NCI-H2196 treated with DMSO at 0.1 percent for 48 hours (cell line): ENCODE measurements around the gene GTF3C1.

ENCODE experiments used
- DNase-seq: peaks from one replicate; lab custom pipeline; 2025; ENCODE audit not compliant: unreplicated experiment; lab: John Stamatoyannopoulos, UW

Gene GTF3C1

DNA sequence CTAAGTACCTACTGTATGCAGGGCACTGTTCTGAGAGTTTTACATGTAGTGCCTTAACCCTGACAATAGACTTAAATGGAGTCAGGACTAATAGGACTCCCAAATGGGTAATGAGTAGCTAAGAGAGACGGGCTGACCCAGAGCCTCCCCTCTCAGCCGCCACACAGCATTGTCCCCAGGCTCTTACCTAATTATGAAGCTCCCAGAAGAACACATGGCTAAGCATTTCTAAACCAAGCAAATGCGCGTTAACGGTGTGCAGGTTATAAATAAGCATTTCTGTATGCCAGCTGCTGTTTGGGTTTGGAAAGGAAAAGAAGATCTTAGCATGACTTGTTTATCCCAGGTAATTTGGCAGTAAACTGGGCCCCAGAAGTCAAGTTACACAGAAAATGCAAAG lies 14.5 kb upstream of the GTF3C1 start:
- DNase-seq: no peak

DNA sequence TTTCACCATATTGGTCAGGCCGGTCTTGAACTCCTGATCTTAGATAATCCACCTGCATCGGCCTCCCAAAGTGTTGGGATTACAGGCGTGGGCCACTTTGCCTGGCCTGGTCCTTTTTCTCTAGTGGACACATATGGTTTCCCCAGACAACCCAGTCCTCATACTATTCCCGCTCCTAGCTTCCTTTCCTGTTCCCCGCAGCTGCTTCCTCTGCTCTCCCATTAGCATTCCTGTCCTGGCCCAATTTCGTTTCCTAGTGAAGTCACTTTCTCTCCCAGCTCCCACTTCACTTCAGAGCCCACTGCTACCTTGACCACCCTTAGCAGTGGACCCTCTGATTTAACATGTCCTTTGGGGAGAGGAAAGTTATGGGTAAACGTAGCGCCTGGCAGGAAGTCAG lies 11.5 kb upstream of the GTF3C1 start:
- no peak for DNase-seq

DNA sequence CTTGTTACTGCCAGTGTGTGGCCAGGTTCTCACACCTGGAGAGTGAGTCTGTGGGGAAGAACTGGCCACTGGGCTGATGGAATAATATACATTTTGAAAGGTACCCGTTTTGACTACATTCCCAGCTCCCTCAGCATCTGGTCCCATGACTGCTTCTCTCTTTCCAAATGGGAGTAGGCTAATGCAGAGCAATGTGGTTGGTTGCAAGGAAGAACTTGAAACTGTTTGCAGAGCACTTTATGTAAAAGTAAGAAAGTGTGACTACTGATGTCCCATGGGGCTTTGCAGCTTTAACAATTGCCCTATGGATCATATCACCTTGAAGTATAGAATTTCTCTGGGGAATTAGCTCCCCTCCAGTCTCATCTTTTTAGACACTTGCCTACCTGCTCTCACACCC lies 9.2 kb upstream of the GTF3C1 start:
- DNase-seq: no peak

DNA sequence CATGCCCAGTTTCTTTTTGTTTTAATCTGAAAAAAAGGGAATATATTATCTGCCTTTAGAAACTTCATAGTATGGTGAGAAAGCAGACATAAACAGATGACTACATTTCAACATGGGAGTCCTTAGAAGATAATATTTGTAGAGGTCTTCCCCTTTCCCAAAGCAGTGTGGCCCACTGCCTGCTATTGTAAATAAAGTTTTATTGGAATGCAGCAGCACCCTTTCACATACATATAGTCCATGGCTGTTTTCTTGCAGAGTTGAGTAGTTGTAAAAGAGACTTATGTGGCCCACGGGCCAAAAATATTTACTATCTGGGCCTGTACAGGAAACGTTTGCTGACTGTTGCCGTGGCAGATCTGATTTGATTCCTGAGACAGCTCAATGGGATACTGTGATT lies 8.7 kb upstream of the GTF3C1 start:
- no peak for DNase-seq

GRCh38 chr16:27556471-27556870 lies 6.8 kb upstream of the GTF3C1 start:
- no peak for DNase-seq

DNA sequence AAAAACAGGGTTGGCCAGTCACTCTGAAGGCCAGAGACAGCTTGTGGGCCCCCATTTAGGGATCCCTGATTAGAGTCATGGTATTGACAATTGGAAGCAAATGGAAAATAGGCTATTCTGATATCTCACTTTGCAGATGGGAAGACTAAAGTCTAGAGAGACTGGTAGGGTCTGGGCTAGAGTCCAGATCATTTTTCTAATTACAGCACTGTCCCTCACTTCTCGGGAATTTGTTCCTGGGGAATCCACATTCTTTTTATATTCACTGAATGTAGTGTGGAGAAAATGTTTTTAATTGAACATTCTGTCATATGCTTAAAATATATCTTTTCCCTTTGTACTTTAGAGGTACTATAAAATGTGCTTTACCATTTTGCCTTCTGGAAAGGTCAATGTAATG lies 1.3 kb upstream of the GTF3C1 start:
- no peak for DNase-seq

GRCh38 chr16:27550582-27550920 lies 838 bp upstream of the GTF3C1 start:
- no peak for DNase-seq

DNA sequence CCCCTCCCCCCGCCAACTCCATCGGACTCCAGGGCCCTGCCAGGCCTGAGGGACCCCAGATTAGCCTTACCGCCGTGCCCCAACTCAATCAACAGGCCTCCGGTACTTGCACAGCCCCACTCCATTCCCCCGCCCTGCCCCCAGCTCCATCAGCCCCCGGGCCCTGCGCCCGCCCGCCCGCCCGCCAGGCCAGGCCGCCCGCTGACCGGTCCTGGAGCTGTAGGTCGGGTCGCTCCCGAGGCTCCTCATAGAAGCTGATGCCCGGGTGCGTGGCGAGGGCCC lies 308 bp downstream of the GTF3C1 start:
- DNase-seq: no peak

DNA sequence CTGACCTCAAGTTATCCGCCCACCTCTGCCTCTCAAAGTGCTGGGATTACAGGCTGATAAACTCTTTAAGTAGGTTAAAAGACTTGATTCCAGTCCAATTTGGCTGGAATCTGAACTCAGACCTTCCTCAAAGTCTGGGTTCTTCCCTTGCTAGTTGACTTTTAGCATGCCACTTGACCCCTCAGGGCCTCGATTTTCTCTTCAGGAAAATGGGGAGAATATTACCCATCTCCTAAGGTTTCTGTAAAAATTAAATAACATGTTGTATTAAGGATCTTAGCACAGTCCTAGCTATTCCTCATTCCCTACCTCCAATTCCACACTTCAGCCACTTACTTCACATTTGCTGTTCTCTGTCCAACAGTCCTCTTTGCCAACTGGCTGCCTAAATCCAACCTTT lies 1.9 kb downstream of the GTF3C1 start:
- DNase-seq: no peak

DNA sequence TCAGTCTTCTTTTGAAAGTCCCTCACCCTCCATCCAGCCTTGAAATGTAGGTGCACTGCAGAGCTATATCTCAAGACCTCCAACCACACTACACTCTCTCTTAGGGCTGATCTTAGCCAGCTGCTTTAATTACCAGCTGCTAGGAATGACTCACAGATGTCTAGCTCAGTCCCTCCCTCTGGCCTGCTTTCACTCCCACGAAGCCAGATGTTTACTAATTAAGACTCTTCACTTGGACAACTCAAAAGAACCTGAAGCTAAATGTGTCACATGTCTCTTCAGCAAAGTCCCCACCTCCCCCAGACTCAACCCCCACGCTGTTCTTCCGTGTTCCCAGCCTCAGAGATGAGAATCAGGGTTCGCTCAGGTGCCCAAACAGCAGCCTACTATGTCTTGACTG lies 2.6 kb downstream of the GTF3C1 start:
- no peak for DNase-seq

DNA sequence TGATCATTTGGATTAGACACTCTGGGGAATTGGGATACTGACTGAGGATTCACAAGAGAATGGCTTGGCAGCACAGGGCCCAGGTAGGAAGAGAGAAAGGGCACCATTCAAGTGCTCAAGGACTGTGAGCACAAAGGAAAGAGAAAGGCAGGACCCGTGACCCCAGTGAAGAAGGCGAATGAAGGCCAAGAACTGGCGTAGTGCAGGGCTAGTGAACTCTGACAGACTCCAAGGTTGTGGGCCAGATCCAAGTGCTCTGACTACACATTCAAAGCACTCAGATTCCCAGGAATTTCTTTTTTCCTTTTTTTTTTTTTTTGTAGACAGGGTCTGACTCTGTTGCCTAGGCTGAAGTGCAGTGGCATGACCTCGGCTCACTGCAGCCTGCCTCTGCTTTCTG lies 5.0 kb downstream of the GTF3C1 start:
- no peak for DNase-seq

- no peak for DNase-seq
Measured at GRCh38 chr16:27543801-27544200, 5.9 kb downstream of the GTF3C1 start.

DNA sequence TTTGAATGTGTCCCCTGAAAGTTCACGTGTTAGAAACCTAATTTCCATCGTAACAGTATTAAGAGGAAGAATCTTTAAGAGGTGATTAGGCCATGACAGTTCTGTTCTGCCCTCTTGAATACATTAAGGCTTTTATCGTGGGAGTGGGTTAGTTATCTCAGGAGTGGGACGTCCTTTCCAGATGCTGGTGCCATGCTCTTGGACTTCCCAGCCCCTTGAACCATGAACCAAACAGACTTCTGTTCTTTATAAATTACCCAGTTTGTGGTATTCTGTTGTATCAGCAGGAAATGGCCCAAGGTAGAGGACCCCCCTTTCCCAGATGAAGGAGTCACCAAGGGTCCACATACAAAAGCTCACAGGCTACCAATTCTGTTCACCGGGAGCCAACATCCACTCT lies 10.1 kb downstream of the GTF3C1 start:
- no peak for DNase-seq

DNA sequence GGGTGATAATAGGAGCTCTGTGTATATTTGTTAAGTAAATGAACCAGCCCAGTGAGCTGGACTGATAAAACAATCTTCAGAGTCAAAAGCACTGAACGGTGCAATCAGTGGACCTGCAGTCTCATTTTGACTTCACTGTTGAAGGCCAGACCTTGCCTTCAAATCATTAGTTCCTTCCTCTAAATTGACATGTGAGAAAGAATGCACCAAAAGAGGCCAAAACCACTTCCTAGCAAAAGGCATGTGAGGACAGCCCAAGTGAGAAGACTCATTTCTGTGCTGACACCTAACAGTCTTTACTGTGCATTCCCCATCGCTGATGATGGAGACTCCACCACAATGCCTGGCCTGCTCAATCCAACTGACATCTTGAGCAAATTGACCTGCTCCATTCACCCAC lies 10.6 kb downstream of the GTF3C1 start:
- DNase-seq: no peak

GRCh38 chr16:27538528-27538927 lies 11.2 kb downstream of the GTF3C1 start:
- DNase-seq: no peak

- DNase-seq: no peak
Measured at GRCh38 chr16:27534256-27534655, 15.5 kb downstream of the GTF3C1 start.

DNA sequence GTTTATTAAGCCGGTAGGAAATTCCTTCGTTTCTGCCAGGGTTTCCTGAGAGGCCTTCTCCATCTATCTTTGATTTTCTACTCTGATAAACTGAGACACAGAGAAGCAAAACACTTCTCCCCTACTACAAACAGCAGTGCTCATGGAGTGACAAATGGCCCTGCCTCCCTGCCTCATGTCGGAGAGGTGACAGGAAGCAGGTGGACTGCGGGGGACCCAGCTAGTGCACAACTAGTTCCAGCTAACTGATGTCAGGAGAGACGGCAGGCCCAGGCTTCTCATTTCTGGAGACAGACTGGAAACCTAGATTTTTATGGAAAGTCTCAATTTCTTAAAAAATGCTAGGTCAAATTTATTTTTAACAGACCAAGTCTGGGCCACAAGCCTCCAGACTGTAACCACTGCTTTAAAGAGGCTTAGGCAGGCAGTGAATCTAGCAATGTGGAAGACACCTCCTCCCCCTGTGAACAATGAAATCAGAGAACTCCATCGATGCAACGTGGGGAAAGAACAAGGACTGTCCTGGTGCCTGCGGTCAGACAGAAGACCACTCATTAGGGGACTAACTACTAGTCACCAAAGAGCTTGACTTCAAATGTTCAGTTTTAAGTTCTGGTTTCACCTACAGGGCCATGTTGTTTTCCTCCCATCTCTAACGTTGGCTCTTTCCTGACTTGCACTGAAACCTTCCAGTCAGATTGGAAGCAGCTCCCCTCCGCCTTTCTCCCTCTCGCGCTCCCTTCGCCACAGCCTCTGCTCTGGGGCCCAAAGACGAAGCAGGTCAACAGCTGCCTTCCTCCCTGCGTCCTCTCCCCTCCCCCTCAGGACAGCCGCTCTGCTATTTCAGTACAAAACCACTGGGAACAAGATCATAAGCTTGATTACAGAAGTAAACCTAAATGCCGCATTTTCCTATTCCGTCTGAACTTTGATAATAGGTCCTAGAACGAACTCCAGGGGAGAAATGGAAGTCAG lies 17.6 kb downstream of the GTF3C1 start:
- no peak for DNase-seq

GRCh38 chr16:27531186-27531585 lies 18.5 kb downstream of the GTF3C1 start:
- no peak for DNase-seq

DNA sequence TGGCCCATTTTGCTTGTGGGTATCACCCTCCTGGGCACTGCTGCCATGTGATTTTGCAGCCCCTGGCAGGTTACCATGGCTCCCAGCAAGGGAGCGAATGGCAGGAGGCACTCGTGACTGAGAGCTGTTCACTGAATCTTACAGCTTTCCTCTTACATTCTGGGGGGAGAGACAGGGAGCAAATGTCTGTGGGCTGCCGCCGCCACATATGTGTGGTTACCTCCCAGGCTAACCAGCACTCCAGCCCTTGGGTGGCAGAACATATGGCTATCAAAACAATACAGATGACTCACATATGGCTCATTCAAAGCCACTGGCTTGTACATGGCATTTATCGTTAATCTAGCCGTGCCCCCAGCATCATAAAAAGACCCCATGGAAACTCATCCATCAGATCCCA lies 19.8 kb downstream of the GTF3C1 start:
- no peak for DNase-seq

- no peak for DNase-seq
Measured at GRCh38 chr16:27528294-27528693, 21.4 kb downstream of the GTF3C1 start.

GRCh38 chr16:27526180-27526579 lies 23.5 kb downstream of the GTF3C1 start:
- DNase-seq: peak; percentile 22

GRCh38 chr16:27522173-27522707 lies 27.5 kb downstream of the GTF3C1 start:
- DNase-seq: no peak
